Activated CD8-positive, alpha-beta memory T cell treated with anti-CD3 and anti-CD28 coated beads, Interleukin-2, amount 50 U/mL, for 4 hours (primary cell): ENCODE results near the gene CREBRF.
"Not testable (repeated sequence)": the region's sequence is repeated elsewhere in the genome, so short reads cannot be mapped to it uniquely, and the experiment has no call there.

Experiments used
- DNase-seq: peaks from one replicate; pipeline ENCODE4 v3.0.0-alpha.2; 2020

The CREBRF gene

DNA sequence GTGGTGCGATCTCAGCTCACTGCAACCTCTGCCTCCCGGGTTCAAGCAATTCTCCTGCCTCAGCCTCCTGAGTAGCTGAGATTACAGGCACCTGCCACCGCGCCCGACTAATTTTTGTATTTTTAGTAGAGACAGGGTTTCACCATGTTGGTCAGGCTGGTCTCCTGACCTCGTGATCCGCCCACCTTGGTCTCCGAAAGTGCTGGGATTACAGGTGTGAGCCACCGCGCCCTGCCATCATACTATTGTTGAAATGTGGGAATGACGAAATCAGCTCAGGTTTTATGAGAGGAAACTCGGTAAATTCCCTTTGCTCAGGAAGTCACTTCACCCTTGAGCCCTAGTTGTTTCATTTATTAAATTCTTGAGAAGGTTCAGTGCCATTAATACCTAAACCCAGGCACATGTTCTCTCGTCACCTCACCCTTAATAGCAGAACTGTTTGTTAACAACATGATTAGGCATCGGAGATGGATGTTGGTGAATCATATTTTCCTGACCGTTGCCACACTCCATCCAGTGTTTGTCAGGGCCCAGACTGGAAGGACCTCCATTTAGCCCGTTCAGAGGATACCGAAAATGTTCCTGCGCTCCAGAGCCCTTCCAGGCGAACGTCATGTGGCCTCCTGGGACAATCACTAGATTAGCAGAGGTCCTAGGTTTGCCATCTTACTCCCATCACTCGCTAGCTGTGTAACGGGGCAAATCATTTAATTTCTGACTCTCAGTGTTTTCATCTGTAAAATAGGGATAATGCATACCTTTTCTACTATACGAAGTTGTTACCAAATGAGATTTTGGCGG is 20.0 kb upstream of the CREBRF start:
- DNase-seq: no peak

DNA sequence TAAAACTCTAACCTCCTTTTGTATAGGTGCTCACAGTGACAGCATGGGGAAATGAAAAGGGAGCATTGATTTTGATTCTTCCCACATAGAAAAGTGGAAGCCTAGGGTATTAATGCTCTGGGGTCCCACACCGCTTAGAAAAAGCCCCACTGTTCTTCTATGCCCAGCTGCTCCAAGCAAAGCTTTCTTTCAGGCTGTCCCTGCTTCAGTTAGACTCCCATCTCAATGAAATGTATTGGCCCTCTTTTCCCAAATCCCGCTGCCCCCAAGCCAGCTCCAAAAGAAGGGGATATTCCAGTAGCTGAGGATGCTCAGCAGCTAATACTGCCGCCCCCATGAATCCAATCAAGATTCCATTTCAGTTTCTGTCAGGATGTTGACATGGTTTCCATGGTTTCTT is 17.0 kb upstream of the CREBRF start:
- no peak for DNase-seq

- no peak for DNase-seq
Measured at GRCh38 chr5:173039964-173040363, 16.2 kb upstream of the CREBRF start.

DNA sequence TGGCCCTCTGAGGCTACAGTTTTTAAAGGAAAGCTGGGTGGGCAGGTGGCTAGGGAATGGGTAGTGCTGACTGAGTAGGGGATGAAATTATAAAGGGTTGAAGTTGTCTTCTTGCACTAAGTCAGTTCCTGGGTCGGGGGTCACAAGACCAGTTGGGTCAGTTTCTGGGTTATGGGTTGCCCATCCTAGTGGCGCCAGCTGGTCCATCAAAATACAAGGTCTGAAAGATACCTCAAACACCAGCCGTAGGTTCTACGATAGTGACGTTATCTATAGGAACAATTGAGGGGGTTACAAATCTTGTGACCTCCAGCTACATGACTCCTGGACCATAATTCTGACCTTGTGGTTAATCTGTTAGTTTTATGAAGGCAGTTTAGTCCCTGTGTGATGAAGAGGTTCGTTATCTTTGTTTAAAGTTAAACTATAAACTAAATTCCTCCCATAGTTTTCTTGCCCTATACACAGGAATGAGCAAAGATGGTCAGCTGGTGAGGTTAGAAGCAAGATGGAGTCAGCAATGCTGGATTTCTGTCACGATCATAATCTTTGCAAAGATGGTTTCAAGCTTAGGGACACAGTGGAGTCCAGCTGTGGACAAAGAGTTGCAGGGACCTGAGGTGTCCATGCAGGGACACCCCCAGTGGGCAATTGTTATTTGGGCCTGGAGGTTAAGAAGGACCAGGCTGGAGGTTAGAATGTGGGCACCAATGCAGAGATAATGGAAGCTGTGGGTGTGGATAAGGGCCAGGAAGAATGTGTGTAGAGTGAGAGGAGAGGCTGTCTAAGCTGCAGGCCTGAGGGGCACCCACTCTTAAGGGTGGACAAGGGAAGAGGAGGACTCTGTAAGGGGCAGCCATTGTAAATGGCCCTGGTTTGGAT is 14.0 kb upstream of the CREBRF start:
- DNase-seq: no peak

- DNase-seq: no peak
Measured at GRCh38 chr5:173042763-173043107, 13.4 kb upstream of the CREBRF start.

GRCh38 chr5:173045474-173045873 is 10.7 kb upstream of the CREBRF start:
- DNase-seq: no peak

DNA sequence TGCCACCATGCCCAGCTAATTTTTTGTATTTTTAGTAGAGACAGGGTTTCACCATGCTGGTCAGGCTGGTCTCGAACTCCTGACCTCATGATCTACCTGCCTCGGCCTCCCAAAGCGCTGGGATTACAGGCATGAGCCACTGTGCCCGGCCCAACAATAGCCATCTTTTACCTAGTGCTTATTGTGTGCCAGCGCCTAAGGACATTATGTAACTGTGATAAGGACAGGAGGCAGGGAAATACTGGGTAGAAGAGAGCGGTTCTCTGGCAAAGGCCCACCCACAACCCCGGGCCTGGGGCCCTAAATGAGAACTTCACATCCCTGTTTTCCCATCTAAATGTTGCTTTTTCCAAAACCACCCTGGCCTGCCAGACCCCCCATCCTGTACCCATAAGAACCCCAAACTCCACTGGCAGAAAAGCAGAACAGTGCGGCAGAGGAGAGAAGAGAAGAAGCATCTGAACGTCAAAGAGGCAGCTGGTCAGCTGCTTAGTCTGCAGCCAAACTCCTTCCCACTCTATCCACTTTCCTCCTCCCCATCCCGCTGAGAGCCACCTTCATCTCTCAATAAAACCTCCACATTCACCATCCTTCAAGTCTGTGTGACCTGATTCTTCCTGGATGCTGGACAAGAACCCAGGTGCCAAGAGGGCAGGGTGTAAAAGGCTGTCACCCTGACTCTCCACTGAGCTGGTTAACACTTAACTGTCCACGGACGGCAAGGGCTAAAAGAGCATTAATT is 8.9 kb upstream of the CREBRF start:
- not testable (repeated sequence) for DNase-seq

DNA sequence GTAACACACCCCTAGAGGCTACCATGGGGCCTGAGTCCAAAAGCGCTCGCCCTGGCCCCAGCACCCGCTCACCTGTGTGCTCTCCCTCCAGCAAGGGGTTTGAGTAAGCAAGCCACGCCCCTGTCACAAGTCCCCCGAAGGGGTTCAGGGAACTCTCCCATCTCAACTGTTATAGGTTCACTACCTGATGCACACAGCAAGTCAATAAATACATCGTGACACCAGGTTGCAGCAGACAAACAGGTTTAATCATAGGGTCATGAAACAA is 8.4 kb upstream of the CREBRF start:
- DNase-seq: no peak

DNA sequence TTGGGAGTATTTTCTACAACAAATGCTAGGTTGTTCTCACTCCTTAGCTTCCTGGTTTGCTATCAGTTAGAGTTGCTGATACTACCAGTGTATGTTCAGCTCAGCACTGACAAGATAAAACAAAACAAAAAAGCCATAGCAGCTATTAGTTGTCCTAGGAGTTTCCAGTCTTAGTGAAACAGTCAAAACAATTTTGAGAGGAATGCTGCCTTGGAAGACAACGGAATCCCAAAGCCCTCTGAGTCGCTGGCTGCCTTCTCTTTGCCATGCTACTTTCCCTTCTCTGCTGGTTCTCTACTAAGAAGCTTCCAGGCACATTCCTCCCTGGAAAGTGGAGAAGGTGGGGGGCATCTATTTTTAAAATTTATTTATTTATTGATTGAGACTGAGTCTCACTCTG is 5.4 kb upstream of the CREBRF start:
- DNase-seq: no peak

- DNase-seq: no peak
Measured at GRCh38 chr5:173051746-173052145, 4.4 kb upstream of the CREBRF start.

DNA sequence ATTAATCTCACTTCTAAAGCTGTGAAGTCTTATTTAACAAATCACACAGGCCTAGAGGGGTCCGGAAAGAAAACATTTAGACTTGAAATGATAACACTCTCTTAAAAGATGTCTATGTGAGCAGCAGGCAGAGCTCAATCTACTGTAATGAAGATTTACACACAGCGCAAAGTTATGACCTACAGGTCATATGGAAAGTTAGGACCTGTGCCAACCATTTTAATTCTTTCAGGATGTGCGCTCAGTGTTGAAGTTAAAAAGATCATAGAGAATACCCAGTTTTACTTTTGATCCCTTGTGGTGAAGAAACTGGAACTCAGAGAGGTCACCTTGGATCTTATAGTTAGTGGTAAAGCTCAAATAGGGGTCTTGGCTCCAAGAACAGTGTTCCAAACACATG is 3.1 kb upstream of the CREBRF start:
- DNase-seq: no peak

DNA sequence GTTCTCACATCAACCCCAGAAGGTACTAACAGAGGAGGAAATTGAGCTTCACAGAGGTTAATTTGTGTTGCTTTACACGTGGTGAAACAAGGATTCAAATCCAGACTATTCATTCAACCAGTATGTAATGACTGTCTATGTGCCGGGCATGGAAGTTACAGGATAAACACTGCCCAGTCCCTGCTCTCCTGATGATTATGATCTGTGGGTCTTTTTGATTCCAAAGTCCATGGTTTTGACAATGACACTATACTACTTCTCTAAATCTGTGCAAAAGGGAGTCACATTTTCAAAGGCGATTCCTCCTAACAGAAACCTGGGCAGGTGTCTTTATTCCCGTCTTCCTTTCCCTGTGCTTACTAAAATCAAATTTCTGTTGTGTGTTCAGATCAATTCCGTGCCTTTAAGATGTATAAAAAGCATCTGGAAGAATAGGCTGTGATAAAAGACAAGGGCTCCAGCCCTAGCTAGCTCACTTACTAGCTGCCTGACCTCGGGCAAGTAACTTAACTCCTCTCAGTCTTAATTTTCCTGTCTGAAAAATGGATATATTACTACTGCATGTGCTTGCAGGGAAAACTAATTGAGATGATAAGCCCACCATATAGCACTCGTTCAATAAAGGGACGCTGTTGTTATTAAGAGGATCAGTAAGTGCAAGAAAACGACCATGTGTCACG is 970 bp upstream of the CREBRF start:
- no peak for DNase-seq

- DNase-seq: no peak
Measured at GRCh38 chr5:173055722-173055982, 500 bp upstream of the CREBRF start.

DNA sequence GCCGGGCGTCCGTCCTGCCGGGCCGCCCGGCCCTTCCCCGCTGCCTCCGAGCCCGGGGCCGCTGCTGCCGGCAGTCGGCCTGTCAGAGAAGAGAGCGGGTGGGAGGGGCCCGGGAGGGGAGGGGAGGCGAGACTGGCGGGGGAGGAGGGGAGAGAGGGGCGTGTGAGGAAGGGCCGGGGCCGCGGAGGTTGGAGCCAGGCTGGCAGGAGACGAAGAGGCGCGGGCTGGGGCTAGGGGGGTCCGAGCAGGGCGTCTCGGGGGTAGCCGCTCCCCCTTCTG is 570 bp downstream of the CREBRF start:
- peak; percentile 83 for DNase-seq

GRCh38 chr5:173057062-173057924 is 1.1 kb downstream of the CREBRF start:
- DNase-seq: peak; percentile 98

- DNase-seq: no peak
Measured at GRCh38 chr5:173062141-173062540, 6.0 kb downstream of the CREBRF start.

GRCh38 chr5:173065155-173065554 is 9.0 kb downstream of the CREBRF start:
- no peak for DNase-seq

DNA sequence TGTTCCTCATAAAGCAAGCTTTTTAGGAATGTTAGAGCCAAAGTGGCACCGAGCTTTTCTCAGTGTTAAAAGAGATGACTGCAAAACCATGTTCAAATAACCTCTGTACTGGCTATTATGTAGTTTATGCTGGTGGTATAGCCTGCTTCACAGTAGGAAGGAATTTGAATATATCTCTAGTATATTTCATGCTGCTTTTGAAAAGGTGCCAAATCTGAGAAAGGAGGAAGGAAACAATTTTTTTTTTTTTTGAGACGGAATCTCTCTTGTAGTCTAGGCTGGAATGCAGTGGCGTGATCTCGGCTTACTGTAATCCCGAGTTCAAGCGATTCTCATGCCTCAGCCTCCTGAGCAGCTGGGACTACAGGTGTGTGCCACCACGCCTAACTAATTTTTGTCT is 13.5 kb downstream of the CREBRF start:
- DNase-seq: no peak

DNA sequence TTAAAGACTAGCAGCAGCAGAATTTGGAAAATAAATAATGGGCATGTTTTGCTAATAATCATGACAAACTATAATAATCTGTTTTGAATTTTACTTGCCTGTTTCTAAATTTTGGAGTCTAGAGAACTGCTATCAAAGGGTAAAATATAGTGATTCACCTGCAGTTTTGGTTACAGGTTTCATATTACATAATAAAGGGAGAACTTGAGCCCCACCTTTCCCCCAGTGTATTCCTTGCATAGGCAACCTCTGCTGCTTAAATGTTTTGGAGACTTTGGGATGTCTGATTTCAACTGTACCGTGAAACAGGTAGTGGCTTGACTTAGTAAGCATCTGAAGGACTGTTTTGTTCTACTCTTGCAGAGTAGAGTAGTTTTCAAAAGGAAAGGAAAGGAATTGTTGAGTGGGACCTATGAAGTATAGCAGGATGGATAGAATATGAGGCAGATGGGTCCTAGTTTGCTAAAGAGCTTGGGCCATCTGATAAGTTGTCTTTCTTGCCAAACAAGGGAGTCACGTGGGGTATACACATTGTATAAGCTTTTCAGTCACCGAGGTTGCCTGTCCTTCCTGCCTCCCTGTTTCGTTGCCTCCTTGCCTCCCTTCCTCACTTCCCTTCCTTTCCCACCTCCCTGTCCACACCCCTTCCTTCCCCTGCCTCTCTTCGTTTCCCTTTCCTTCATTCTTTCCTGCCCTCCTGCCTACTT is 19.1 kb downstream of the CREBRF start:
- DNase-seq: no peak

DNA sequence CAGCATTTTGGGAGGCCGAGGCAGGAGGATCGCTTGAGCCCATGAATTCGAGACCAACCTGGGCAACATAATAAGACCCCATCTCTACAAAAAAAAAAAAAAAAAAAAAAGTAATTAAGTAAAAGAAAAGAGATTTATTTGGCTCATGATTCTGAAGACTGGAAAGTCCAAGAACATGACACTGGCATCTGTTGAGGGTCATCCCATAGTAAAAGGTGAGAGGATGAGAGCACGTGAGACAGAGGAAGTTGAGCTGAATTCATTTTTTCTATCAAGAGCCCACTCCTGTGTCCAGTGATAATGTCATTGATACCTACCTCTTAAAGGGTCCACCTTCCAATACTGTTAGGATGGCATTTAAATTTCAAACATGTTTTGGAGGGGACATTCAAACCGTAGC is 19.8 kb downstream of the CREBRF start:
- no peak for DNase-seq

- not testable (repeated sequence) for DNase-seq
Measured at GRCh38 chr5:173076471-173076870, 20.3 kb downstream of the CREBRF start.

DNA sequence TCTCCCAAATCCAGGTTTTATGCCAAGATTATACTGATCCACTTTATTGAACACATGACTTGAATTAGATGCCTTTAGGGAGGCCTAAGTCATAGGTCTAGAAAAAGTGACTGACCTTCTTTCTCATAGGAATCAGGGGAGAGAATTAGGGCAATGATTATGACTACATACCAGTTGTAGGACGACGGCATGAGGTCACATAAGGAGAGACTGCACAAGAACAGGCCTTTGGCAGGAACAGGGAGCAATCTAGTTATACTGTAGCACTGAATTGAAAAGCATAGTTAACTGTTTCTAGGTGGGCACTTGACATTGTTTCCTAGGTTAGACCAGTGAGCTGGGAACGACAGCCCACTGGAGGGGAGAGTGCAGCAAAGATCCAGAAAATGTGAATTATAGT is 22.7 kb downstream of the CREBRF start:
- no peak for DNase-seq
